ENCODE data around the gene MTG2.

MTG2 gene

GRCh38 chr20:62220666-62221568, 38.1 kb downstream of the MTG2 start:
- H3K4me3 ChIP-seq (ENCODE audit: low read length) = no peak overlapping the region
- no peak for DNase-seq (ENCODE audit: low read depth)
- TF ChIP-seq CTCF (IDR thresholded peaks at IDR 0.05; ENCODE audit: insufficient read depth, low read depth, low read length, missing control alignments) = no peak

- no peak for DNase-seq (ENCODE audit: low read depth)
- no peak for TF ChIP-seq CTCF (IDR thresholded peaks at IDR 0.05; ENCODE audit: insufficient read depth, low read depth, low read length, missing control alignments)
- H3K4me3 ChIP-seq (ENCODE audit: low read length) = no peak overlapping the region
These were observed 39.5 kb downstream of the MTG2 start for GRCh38 chr20:62222266-62222850.

- DNase-seq (ENCODE audit: low read depth) = no peak
- no peak overlapping the region for H3K4me3 ChIP-seq (ENCODE audit: low read length)
- no peak for TF ChIP-seq CTCF (IDR thresholded peaks at IDR 0.05; ENCODE audit: insufficient read depth, low read depth, low read length, missing control alignments)
These were observed 40.1 kb downstream of the MTG2 start for GRCh38 chr20:62222972-62223371.

- H3K4me3 ChIP-seq (ENCODE audit: low read length) = no peak overlapping the region
- TF ChIP-seq CTCF (IDR thresholded peaks at IDR 0.05; ENCODE audit: insufficient read depth, low read depth, low read length, missing control alignments) = no peak
- DNase-seq (ENCODE audit: low read depth) = no peak
These were observed 40.7 kb downstream of the MTG2 start for GRCh38 chr20:62223571-62223970.

- no peak overlapping the region for H3K4me3 ChIP-seq (ENCODE audit: low read length)
- no peak for DNase-seq (ENCODE audit: low read depth)
These were observed 41.5 kb downstream of the MTG2 start for GRCh38 chr20:62224113-62224855.

GRCh38 chr20:62225026-62225425, 42.2 kb downstream of the MTG2 start:
- no peak overlapping the region for H3K4me3 ChIP-seq (ENCODE audit: low read length)
- TF ChIP-seq CTCF (IDR thresholded peaks at IDR 0.05; ENCODE audit: insufficient read depth, low read depth, low read length, missing control alignments) = no peak
- DNase-seq (ENCODE audit: low read depth) = no peak

More at GRCh38 chr20:62224113-62224855, 41.5 kb downstream of the MTG2 start:
- TF ChIP-seq CTCF (IDR thresholded peaks at IDR 0.05; ENCODE audit: insufficient read depth, low read depth, low read length, missing control alignments) = no peak

Data from epithelial cell of esophagus (primary cell).